GM20000 (cell line): ENCODE measurements around the gene DEFB129.
A peak's percentile ranks its signal among the peaks of the same experiment; 100 is the strongest.

Source experiments
- DNase-seq: peaks from one replicate; pipeline ENCODE4 v3.0.0; 2012; ENCODE audit warnings: low spot score
- CTCF ChIP-seq: IDR thresholded peaks from 2 replicates; pipeline ENCODE4 v1.5.1; 2012; ENCODE audit warnings: mild to moderate bottlenecking, control low read depth; ENCODE audit errors: extremely low read depth, missing control alignments

The DEFB129 gene

GRCh38 chr20:257419-257818, 30.4 kb downstream of the DEFB129 start, which contains the start of gene DEFB132:
Gene DEFB132, plus strand, starts transcription at chr20:257724. Its CDS starts 55 bp downstream, at chr20:257779.
- DNase-seq, result no peak
- no peak for TF ChIP-seq CTCF

GRCh38 chr20:258269-258858, 31.3 kb downstream of the DEFB129 start:
- no peak for TF ChIP-seq CTCF
- no peak for DNase-seq

GRCh38 chr20:258963-259362, 31.9 kb downstream of the DEFB129 start:
- DNase-seq, result no peak
- TF ChIP-seq CTCF, result peak; percentile 8

DNA sequence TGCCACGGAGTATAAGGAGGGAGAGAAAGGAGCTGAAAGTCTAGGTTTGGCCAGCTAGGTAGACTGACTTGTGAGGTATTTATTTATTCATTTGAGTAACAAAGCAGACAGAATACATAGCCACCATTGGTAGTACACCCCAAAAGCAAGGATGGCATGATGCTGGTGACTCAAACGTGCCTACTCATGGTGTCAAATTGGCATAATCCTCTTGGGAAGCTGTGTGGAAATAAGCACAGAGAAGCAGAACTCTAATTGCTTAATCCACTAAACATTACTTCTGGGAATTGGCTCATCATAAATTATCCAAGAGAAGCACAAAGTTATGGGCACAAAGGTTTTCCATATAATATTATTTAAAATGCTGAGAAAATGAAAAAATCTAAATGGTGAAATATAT, 32.9 kb downstream of the DEFB129 start:
- no peak for TF ChIP-seq CTCF
- DNase-seq, result no peak

- no peak for TF ChIP-seq CTCF
- DNase-seq, result no peak
Measured at GRCh38 chr20:263701-264100, 36.6 kb downstream of the DEFB129 start.

GRCh38 chr20:266596-267562, 39.8 kb downstream of the DEFB129 start:
- peak; percentile 83 for TF ChIP-seq CTCF
- peak; percentile 90 for DNase-seq

GRCh38 chr20:270517-270916, 43.5 kb downstream of the DEFB129 start:
- DNase-seq, result no peak
- TF ChIP-seq CTCF, result no peak
